ENCODE data around the gene ICAM1. TPM values are rescaled to one million over a fixed set of nuclear protein-coding genes. Genes with fewer than 3 reads are reported as not detected.

Gene ICAM1
- total and polyA plus RNA-seq, 2 of the 13 experiments (the other 11 are each of a cell fraction or from before 2014, with no cell fraction given) = 37.9 to 98.4 TPM

DNA sequence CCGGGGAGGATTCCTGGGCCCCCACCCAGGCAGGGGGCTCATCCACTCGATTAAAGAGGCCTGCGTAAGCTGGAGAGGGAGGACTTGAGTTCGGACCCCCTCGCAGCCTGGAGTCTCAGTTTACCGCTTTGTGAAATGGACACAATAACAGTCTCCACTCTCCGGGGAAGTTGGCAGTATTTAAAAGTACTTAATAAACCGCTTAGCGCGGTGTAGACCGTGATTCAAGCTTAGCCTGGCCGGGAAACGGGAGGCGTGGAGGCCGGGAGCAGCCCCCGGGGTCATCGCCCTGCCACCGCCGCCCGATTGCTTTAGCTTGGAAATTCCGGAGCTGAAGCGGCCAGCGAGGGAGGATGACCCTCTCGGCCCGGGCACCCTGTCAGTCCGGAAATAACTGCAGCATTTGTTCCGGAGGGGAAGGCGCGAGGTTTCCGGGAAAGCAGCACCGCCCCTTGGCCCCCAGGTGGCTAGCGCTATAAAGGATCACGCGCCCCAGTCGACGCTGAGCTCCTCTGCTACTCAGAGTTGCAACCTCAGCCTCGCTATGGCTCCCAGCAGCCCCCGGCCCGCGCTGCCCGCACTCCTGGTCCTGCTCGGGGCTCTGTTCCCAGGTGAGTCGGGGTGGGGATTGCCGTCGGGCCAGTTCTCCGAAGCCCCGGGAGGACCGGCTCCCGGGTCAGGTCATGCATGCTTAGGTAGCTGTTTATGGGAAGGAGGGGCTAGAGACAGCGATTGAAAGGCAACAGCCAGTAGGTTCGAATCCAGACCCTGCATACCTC is at the start of gene ICAM1 (continued):
- TF ChIP-seq, protein P1, sequence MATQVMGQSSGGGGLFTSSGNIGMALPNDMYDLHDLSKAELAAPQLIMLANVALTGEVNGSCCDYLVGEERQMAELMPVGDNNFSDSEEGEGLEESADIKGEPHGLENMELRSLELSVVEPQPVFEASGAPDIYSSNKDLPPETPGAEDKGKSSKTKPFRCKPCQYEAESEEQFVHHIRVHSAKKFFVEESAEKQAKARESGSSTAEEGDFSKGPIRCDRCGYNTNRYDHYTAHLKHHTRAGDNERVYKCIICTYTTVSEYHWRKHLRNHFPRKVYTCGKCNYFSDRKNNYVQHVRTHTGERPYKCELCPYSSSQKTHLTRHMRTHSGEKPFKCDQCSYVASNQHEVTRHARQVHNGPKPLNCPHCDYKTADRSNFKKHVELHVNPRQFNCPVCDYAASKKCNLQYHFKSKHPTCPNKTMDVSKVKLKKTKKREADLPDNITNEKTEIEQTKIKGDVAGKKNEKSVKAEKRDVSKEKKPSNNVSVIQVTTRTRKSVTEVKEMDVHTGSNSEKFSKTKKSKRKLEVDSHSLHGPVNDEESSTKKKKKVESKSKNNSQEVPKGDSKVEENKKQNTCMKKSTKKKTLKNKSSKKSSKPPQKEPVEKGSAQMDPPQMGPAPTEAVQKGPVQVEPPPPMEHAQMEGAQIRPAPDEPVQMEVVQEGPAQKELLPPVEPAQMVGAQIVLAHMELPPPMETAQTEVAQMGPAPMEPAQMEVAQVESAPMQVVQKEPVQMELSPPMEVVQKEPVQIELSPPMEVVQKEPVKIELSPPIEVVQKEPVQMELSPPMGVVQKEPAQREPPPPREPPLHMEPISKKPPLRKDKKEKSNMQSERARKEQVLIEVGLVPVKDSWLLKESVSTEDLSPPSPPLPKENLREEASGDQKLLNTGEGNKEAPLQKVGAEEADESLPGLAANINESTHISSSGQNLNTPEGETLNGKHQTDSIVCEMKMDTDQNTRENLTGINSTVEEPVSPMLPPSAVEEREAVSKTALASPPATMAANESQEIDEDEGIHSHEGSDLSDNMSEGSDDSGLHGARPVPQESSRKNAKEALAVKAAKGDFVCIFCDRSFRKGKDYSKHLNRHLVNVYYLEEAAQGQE (IDR thresholded peaks at IDR 0.05; ENCODE audit: borderline replicate concordance in 1 of 2, low read depth in 1 of 2, low read length in 2 of 2) = no peak
- no peak for TF ChIP-seq ZNF619 (CRISPR knock-in tag; IDR thresholded peaks at IDR 0.05)
- TF ChIP-seq ZNF773 (CRISPR knock-in tag; IDR thresholded peaks at IDR 0.05; ENCODE audit: borderline replicate concordance) = no peak
- TF ChIP-seq ZNF205 (CRISPR knock-in tag; IDR thresholded peaks at IDR 0.05) = peak; percentile 64
- TF ChIP-seq TEF (CRISPR knock-in tag; IDR thresholded peaks at IDR 0.05) = no peak; the same call in 1 of the 2 replicates
- TF ChIP-seq HNRNPLL (IDR thresholded peaks at IDR 0.05; ENCODE audit: low read depth, low read length, poor library complexity, severe bottlenecking) = peak; percentile 54
- peak; percentile 61 for TF ChIP-seq ZNF883 (CRISPR knock-in tag; IDR thresholded peaks at IDR 0.05; ENCODE audit: not compliant biosample characterization)
- TF ChIP-seq SYNCRIP (IDR thresholded peaks at IDR 0.05; ENCODE audit: insufficient read depth, low read depth, low read length) = no peak
- peak; percentile 77; the same call in 1 of the 2 replicates for TF ChIP-seq ATF7-NPFF (CRISPR knock-in tag; IDR thresholded peaks at IDR 0.05; ENCODE audit: low read depth)
- peak; percentile 95; the same call in 1 of the 2 replicates for TF ChIP-seq ZKSCAN8 (CRISPR knock-in tag; IDR thresholded peaks at IDR 0.05; ENCODE audit: borderline replicate concordance)
- TF ChIP-seq ZSCAN9 (CRISPR knock-in tag; IDR thresholded peaks at IDR 0.05; ENCODE audit: borderline replicate concordance) = peak; percentile 97
- peak; percentile 46; the same call in 1 of the 2 replicates for TF ChIP-seq NR2F2 (IDR thresholded peaks at IDR 0.05; ENCODE audit: borderline replicate concordance, low read depth)
- TF ChIP-seq ARNT2 (CRISPR knock-in tag; IDR thresholded peaks at IDR 0.05; ENCODE audit: low read depth) = peak; percentile 86; the same call in 1 of the 2 replicates
- TF ChIP-seq YEATS4 (CRISPR knock-in tag; IDR thresholded peaks at IDR 0.05; ENCODE audit: borderline replicate concordance) = peak; percentile 96
- no peak for TF ChIP-seq ZNF44 (CRISPR knock-in tag; IDR thresholded peaks at IDR 0.05)
- TF ChIP-seq ZNF841 (CRISPR knock-in tag; IDR thresholded peaks at IDR 0.05; ENCODE audit: borderline replicate concordance) = no peak
- TF ChIP-seq ZMAT3 (CRISPR knock-in tag; conservative IDR thresholded peaks at IDR 0.05) = peak; percentile 85; the same call in 1 of the 2 replicates
- TF ChIP-seq ZSCAN22 (CRISPR knock-in tag; IDR thresholded peaks at IDR 0.05) = peak; percentile 16; the same call in 1 of the 2 replicates
- no peak for TF ChIP-seq ZNF83 (CRISPR knock-in tag; IDR thresholded peaks at IDR 0.05; ENCODE audit: borderline replicate concordance)
- peak; percentile 92 for TF ChIP-seq ZNF430 (CRISPR knock-in tag; IDR thresholded peaks at IDR 0.05)
- TF ChIP-seq ZNF710 (CRISPR knock-in tag; IDR thresholded peaks at IDR 0.05; ENCODE audit: borderline replicate concordance) = no peak

Data from HepG2 (cell line).